Fibroblast of skin of back (primary cell): Measurements from ENCODE around the gene ERGIC1.

ENCODE experiments used
- DNase-seq: peaks from one replicate; pipeline ENCODE4 v3.0.0-alpha.2; 2013

The ERGIC1 gene

GRCh38 chr5:172866802-172867748 lies 33.0 kb downstream of the ERGIC1 start:
- no peak for DNase-seq

GRCh38 chr5:172867761-172868435 lies 33.8 kb downstream of the ERGIC1 start:
- no peak for DNase-seq

GRCh38 chr5:172868436-172868923 lies 34.4 kb downstream of the ERGIC1 start:
- DNase-seq: peak; percentile 91

- DNase-seq: peak; percentile 97
These were observed 35.0 kb downstream of the ERGIC1 start for GRCh38 chr5:172868924-172869591.

GRCh38 chr5:172869691-172870090 lies 35.6 kb downstream of the ERGIC1 start:
- DNase-seq: peak; percentile 42

GRCh38 chr5:172870291-172870714 lies 36.3 kb downstream of the ERGIC1 start:
- DNase-seq: peak; percentile 97

- DNase-seq: no peak
These were observed 36.8 kb downstream of the ERGIC1 start for GRCh38 chr5:172870715-172871461.

- no peak for DNase-seq
These were observed 37.5 kb downstream of the ERGIC1 start for GRCh38 chr5:172871536-172871935.

GRCh38 chr5:172871982-172872381 lies 37.9 kb downstream of the ERGIC1 start:
- DNase-seq: peak; percentile 48

- peak; percentile 80 for DNase-seq
These were observed 39.0 kb downstream of the ERGIC1 start for GRCh38 chr5:172872997-172873491.

GRCh38 chr5:172873513-172873912 lies 39.5 kb downstream of the ERGIC1 start:
- no peak for DNase-seq

- no peak for DNase-seq
These were observed 40.8 kb downstream of the ERGIC1 start for GRCh38 chr5:172874647-172875504.

- no peak for DNase-seq
These were observed 41.6 kb downstream of the ERGIC1 start for GRCh38 chr5:172875505-172876279.

GRCh38 chr5:172876578-172876977 lies 42.5 kb downstream of the ERGIC1 start:
- DNase-seq: no peak

GRCh38 chr5:172877466-172878260 lies 43.6 kb downstream of the ERGIC1 start:
- DNase-seq: no peak

GRCh38 chr5:172878585-172878932 lies 44.5 kb downstream of the ERGIC1 start:
- DNase-seq: no peak

GRCh38 chr5:172878933-172879752 lies 45.1 kb downstream of the ERGIC1 start:
- peak; percentile 80 for DNase-seq

GRCh38 chr5:172881691-172882370 lies 47.8 kb downstream of the ERGIC1 start:
- DNase-seq: peak; percentile 93
